ENCODE data around the gene PIK3C3.

DNA sequence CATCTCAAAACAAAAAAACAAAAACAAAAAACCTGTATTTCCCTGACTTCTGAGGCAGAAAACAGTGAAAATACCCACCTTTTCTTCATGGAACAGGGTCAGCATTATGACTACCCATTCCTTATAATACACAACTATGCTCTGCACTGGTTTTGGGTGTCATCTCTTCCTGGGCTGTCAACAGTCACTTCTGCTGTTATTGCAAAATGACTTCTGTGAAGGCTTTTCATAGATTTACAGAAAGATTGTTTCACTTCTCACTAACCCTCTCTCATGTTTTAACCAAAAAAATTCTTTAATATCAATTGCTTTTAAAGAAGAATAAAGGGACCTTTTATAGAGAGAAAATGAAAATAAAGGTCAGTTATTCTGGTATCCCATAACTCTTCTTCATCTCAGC is 26.5 kb upstream of the PIK3C3 start:
- TF ChIP-seq, protein P1, sequence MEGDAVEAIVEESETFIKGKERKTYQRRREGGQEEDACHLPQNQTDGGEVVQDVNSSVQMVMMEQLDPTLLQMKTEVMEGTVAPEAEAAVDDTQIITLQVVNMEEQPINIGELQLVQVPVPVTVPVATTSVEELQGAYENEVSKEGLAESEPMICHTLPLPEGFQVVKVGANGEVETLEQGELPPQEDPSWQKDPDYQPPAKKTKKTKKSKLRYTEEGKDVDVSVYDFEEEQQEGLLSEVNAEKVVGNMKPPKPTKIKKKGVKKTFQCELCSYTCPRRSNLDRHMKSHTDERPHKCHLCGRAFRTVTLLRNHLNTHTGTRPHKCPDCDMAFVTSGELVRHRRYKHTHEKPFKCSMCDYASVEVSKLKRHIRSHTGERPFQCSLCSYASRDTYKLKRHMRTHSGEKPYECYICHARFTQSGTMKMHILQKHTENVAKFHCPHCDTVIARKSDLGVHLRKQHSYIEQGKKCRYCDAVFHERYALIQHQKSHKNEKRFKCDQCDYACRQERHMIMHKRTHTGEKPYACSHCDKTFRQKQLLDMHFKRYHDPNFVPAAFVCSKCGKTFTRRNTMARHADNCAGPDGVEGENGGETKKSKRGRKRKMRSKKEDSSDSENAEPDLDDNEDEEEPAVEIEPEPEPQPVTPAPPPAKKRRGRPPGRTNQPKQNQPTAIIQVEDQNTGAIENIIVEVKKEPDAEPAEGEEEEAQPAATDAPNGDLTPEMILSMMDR (IDR thresholded peaks at IDR 0.05; ENCODE audit: low read length) = no peak
- no peak for TF ChIP-seq EZH2 (IDR thresholded peaks at IDR 0.05; ENCODE audit: borderline replicate concordance, low read length)
